GM12865 (cell line): ENCODE results near the gene WHAMM.
"Not testable (repeated sequence)": the region's sequence is repeated elsewhere in the genome, so short reads cannot be mapped to it uniquely, and the experiment has no call there.

ENCODE experiments used
- DNase-seq: peaks from one replicate; pipeline ENCODE4 v3.0.0; 2010; ENCODE audit warnings: low read depth
- H3K4me3 ChIP-seq: 2 replicates; pipeline ENCODE4 v1.5.1; 2011; ENCODE audit warnings: mild to moderate bottlenecking, low read depth, low read length, control low read depth
- TF ChIP-seq, protein P1 (sequence below): IDR thresholded peaks from 2 replicates; pipeline ENCODE4 v1.5.1; 2011; ENCODE audit warnings: low read length, control low read depth, low read depth, inconsistent platforms; ENCODE audit not compliant: insufficient read depth; ENCODE audit errors: missing control alignments

The WHAMM gene

DNA sequence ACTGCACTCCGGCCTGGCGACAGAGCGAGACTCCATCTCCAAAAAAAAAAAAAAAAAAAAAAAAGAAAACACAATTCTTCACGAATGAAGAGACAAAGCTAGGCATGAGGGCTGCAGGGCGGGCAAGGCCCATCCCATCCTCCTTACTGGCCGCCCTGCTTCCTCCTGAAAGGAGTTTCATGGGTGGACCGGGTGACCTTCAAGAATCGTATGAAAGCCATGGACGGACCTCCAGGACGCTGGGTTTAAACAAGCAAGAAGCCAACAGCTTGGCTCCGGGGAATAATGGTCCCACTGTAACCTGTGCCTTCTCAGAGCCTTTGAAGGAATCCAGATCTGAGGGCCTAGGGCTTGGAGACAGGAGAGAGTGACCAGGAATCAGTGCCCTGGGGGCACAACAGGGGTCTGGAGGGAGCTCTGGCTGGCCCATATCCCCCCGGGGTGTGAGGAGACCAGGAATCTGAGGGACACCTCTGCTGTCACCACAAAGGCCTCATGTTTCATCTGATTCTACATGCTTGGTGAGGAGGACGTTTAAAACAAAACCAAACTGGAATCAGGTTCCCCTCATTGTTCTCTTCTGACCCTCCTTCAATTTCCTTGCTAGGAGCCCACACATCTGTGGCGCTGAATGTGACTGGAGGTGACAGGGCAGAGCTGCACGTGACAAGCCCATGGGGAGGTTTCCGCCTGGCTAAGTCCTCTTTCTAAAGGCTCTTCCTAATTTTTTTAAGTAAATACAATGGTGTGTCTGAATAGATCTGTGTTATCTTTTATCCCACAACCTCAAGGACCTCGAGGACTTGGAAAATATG is 46.1 kb downstream of the WHAMM start:
- no peak overlapping the region for H3K4me3 ChIP-seq
- TF ChIP-seq, protein P1, sequence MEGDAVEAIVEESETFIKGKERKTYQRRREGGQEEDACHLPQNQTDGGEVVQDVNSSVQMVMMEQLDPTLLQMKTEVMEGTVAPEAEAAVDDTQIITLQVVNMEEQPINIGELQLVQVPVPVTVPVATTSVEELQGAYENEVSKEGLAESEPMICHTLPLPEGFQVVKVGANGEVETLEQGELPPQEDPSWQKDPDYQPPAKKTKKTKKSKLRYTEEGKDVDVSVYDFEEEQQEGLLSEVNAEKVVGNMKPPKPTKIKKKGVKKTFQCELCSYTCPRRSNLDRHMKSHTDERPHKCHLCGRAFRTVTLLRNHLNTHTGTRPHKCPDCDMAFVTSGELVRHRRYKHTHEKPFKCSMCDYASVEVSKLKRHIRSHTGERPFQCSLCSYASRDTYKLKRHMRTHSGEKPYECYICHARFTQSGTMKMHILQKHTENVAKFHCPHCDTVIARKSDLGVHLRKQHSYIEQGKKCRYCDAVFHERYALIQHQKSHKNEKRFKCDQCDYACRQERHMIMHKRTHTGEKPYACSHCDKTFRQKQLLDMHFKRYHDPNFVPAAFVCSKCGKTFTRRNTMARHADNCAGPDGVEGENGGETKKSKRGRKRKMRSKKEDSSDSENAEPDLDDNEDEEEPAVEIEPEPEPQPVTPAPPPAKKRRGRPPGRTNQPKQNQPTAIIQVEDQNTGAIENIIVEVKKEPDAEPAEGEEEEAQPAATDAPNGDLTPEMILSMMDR = no peak
- DNase-seq = no peak

GRCh38 chr15:82856397-82857170 is 47.2 kb downstream of the WHAMM start:
- no peak overlapping the region for H3K4me3 ChIP-seq
- TF ChIP-seq, protein P1 = no peak
- DNase-seq = no peak

DNA sequence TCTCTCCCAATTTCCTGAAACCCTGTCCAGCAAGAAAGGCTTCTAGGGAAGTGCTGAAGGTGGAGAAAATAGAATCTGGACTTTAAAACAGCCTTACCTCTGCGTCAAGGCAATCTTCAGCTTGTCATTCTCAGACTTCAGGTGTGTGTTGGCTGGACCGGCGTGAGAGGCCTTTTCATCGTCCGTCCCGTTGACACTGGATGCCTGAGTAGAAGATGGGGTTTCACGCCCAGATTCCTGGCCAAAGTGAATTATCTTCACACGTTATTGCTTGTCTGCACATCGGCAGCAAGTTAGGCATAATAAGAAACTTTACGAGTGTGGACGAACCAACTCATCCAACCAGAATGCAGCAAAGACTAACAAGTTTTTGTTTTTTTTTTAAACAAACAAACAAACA is 49.5 kb downstream of the WHAMM start:
- TF ChIP-seq, protein P1 = no peak
- no peak overlapping the region for H3K4me3 ChIP-seq
- no peak for DNase-seq

DNA sequence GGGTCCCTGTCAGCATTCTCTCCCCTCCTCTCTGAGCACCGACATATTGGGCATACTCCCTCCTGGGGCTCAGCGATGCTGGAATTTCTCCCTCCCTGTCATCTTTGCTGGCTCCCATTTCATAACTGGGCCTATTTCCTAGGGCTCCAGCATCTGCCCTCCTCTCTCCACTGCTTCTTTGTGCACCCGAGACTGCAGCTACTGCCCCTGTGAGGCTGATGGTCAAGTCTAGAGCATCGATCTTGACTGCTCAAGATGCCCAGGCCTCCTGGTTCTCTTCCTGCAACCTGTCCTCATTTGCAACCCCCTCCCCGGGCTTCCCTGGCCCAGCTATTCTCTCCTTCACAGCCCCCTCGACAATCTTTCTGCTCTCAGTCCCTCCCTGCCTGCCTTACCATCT is 53.5 kb downstream of the WHAMM start:
- no peak overlapping the region for H3K4me3 ChIP-seq
- TF ChIP-seq, protein P1 = no peak
- DNase-seq = no peak

DNA sequence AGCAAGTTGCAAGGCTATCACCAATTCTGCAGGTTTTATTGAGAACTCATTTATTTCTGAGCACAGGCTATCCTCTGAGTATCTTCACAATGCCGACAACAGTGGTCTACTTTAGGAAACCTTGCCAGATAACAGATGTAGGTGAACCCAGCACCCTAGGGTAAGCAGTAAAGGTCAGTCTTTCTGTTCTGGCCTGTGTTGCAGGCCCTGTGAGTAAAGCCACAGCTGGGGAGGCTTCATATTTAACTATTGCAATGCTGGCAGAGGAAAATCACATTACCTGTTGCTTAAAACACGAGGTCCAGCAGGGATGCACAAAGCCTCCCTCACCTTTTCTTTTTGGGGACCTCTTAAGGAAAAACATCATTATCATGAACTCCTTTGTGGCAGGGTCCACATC is 55.5 kb downstream of the WHAMM start:
- TF ChIP-seq, protein P1 = no peak
- no peak overlapping the region for H3K4me3 ChIP-seq
- DNase-seq = no peak

- H3K4me3 ChIP-seq, DNase-seq: not testable (repeated sequence)
Measured at GRCh38 chr15:82865581-82865980, 56.2 kb downstream of the WHAMM start.

GRCh38 chr15:82865981-82866380 is 56.6 kb downstream of the WHAMM start:
- DNase-seq, H3K4me3 ChIP-seq: not testable (repeated sequence)
